ENCODE measurements around the gene MALL. TPM values are rescaled to one million over a fixed set of nuclear protein-coding genes. Genes with fewer than 3 reads are reported as not detected.

MALL gene
- total RNA-seq, 4 donors from 2014 or later, result 7.2 to 9.5 (median 7.6) TPM

- no peak for TF ChIP-seq CTCF (IDR thresholded peaks at IDR 0.05; ENCODE audit: low read depth)
Observed at GRCh38 chr2:110146183-110146944, 30.7 kb upstream of the MALL start.

- no peak for TF ChIP-seq CTCF (IDR thresholded peaks at IDR 0.05; ENCODE audit: low read depth)
Observed at GRCh38 chr2:110143982-110144381, 28.4 kb upstream of the MALL start.

GRCh38 chr2:110140401-110140800 is 24.8 kb upstream of the MALL start:
- TF ChIP-seq CTCF (IDR thresholded peaks at IDR 0.05; ENCODE audit: low read depth), result no peak

- TF ChIP-seq CTCF (IDR thresholded peaks at IDR 0.05; ENCODE audit: low read depth), result no peak
Observed at GRCh38 chr2:110134025-110134424, 18.4 kb upstream of the MALL start.

GRCh38 chr2:110131166-110131565 is 15.5 kb upstream of the MALL start:
- no peak for TF ChIP-seq CTCF (IDR thresholded peaks at IDR 0.05; ENCODE audit: low read depth)

GRCh38 chr2:110130757-110131156 is 15.1 kb upstream of the MALL start:
- no peak for TF ChIP-seq CTCF (IDR thresholded peaks at IDR 0.05; ENCODE audit: low read depth)

- no peak for TF ChIP-seq CTCF (IDR thresholded peaks at IDR 0.05; ENCODE audit: low read depth)
Observed at GRCh38 chr2:110126906-110127305, 11.3 kb upstream of the MALL start.

Measured in subcutaneous adipose tissue (tissue), 4 donors.